IPS DF 4.7 (cell line): Measurements from ENCODE around the gene MAMSTR.
"Not testable (repeated sequence)": the region's sequence is repeated elsewhere in the genome, so short reads cannot be mapped to it uniquely, and the experiment has no call there.

Experiments
- DNase-seq: peaks from one replicate; pipeline ENCODE4 v3.0.0-alpha.2; 2013; ENCODE audit warnings: low spot score; ENCODE audit errors: extremely low read depth

The MAMSTR gene

GRCh38 chr19:48718711-48719231 lies 754 bp downstream of the MAMSTR start:
- DNase-seq = no peak

DNA sequence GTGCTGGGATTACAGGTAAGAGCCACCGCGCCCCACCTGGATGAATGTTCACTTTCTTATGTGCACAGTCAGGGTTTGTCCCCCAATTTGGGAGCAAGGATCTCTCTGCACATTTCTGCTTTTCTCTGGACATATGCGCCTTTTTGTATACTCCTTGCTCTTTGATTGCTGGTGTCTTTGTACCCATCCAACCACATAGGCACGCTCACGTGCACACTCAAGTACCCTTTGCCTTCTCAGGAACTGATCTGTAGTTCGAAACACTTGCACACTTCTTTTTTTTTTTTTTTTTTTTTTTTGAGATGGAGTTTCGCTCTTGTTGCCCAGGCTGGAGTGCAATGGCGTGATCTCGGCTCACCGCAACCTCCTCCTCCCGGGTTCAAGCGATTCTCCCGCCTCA lies 1.4 kb downstream of the MAMSTR start:
- DNase-seq = not testable (repeated sequence)

DNA sequence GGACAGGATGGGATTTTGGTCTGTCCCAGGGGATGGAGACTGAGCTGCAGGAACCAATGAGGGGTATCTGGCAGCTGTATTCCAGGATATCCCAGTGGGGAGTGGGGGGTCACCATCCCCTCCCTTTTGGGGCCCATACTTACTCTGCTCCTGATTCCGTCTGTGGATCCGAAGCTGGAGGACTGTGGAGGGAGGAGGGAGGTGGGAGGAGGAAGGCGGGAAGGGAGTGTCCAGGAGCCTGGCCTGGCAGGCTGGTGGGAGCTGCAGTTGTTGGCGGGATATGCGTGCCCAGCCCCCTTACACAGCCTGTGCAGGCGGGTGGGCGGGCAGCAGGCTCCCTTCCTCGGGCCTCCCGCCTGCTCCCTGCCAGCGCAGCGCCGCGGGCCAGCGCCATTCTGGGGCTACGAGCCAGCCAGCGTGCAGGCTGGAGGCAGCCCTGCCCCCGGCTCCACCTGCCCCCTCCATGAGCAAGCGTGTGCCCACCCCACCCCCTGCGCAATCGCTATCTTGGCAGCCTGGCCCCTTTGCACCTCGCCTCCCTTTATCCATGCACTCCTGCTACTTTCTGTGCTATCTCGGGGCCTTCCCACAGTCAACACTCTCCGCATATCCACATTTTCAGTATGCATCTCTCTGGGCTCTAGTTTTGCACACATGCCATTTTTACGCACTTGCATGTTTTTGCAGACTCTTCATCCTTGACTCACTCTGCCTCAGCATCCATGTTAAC lies 2.8 kb downstream of the MAMSTR start:
- no peak for DNase-seq

- no peak for DNase-seq
Observed at GRCh38 chr19:48715681-48716171, 3.8 kb downstream of the MAMSTR start.

DNA sequence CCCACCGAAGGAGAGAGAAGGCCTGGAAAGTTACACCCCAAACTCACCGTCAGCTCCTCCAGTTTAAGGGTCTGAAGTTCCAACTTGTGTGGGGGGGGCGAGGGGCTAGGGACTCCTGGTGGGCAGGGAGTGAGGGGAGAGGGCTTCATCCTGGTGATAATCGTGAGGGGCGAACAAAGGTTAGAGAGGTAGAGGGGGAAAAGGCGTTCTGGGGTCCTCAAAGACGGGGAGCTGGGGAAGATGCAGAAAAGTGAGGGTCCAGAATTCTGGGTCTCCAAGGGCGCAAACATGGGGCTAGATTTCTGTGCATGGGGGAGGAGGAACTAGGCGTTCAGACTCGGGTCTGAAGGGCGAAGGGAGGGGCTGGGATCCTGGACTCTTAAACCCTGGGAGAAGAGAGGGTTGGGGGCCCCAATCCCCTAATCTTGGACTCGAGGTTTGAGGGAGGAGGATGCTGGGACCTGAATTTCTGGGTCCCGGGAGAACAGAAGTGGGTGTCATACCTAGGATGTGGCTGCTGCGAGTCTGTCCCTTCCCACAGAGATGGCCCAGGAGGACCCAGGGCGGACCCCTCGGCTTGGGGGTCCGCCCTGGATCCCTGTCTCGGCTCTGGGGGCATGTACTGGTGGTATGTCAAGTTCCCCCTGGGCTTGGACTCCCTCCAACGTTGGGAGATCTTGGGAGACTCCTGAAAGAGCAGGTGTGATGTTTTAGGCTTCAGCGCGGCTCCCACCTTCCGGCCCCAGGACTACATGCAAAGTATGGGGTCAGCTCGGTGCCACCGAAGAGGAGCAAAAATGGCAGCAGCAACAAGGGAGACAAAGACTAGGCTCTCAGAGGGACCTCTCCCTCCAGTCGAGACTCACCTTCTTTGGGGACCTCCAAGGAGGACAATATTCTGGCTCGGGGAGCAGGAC lies 4.5 kb downstream of the MAMSTR start:
- no peak for DNase-seq

- DNase-seq = peak; percentile 90
Observed at GRCh38 chr19:48713864-48714755, 5.4 kb downstream of the MAMSTR start.

DNA sequence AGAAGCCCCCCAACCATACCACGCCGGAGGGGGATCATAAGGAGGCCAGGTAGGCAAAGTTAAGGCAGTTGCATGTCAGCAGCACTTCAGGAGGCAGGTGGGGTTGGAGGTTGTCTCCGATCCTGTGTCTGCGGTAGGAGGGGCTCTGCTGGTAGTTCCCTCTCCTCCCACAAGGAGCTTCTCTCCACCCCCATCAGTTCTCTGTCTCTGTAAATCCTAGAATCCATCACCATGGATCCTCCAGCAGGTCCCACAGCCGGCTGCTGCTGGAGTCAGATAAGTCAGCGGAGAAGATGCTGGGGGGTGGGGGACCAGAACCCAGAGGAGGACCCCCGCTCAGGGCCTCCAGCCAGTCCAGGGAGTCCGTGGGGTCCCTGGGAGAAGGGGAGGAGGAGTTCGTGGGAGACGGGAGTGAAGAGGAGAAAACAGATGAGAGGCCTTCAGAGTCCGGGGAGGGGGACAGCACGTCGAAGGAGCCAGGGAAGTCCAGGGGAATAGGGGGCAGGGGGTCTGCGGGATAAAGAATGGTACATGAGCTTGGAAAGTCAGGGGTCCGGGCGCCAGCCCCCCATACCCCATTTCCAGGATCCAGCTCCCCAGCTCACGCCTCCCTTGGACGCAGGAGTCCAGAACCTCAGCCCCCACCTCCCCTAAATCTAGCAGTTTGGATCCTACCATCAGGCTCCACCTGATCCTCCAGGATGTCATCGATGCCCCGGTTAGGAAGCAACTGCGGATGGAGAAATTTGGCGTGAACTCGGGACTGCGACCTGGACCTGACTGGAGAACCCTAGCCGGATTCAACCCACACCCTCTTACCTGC lies 6.3 kb downstream of the MAMSTR start:
- DNase-seq = no peak

DNA sequence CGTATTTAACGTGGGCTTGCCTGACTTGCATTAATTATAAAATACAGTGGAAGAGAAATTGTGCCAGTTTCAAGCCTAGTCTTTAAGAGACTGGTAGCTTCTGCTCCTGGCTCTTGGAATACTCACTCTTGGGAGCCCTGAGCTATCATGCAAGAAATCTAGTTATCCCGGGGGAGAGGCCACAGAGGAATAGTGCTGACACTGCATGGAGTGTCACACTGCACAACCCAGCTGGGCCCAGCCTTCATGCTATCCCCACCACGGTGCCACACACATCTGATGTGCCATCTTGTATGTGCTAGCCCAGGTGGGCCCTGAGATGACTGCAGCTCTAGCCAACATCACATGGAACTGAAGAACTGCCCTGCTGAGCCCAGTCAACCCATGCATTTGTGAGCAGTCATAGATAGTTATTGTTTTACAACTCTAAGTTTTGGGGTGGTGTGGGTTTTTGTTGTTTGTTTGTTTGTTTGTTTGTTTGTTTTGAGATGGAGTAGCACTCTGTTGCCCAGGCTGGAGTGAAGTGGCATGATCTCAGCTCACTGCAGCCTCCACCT lies 8.3 kb downstream of the MAMSTR start:
- DNase-seq = no peak

DNA sequence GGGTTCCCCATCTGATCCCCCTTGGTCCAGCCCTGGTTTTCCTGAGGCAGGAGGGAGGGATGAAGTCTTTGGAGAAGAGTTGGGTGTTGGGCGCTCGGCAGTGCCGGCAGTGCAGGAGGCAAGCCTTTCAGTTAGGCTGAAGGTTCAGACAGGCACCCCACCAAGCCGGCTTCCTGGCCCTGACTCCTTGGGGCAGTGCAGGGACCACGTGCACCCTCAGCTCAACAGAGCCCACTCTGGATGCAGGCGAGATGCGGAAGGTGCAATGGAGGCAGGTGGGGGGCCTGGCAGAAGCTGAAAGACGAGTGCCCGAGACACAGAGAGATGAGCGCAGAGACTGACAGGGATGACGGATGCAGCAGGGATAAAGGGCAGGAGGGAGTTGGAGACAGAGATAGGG lies 11.1 kb downstream of the MAMSTR start:
- no peak for DNase-seq

DNA sequence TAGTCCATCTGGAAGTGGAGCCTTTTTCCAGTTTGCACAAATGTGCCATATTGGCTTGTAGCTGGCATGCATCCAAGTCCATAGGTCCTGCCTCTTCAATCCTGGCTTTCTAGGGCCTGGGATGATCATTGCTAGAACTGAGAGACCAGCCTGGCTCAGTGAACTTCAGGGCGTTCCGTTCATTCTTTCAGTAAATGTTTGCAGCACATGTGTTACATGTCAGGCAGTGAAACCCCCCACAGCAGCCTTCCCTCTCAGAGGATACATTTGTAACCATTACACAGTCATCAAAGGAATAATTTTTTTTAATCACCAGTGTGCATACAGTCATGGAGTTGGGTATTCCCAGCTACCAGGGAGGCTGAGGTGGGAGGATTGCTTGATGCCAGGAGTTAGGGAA lies 14.1 kb downstream of the MAMSTR start:
- DNase-seq = no peak

- DNase-seq = no peak
Observed at GRCh38 chr19:48703316-48703715, 16.2 kb downstream of the MAMSTR start.

GRCh38 chr19:48702701-48703100 lies 16.8 kb downstream of the MAMSTR start:
- DNase-seq = no peak

- DNase-seq = no peak
Observed at GRCh38 chr19:48698046-48698445, 21.5 kb downstream of the MAMSTR start.

- DNase-seq = no peak
Observed at GRCh38 chr19:48696353-48697010, 23.0 kb downstream of the MAMSTR start.

- DNase-seq = no peak
Observed at GRCh38 chr19:48695743-48696352, 23.7 kb downstream of the MAMSTR start, which contains the start of gene FUT2. TSS of gene FUT2 (plus strand) at chr19:48695971. CDS start at chr19:48702957, 6,986 bp downstream.

DNA sequence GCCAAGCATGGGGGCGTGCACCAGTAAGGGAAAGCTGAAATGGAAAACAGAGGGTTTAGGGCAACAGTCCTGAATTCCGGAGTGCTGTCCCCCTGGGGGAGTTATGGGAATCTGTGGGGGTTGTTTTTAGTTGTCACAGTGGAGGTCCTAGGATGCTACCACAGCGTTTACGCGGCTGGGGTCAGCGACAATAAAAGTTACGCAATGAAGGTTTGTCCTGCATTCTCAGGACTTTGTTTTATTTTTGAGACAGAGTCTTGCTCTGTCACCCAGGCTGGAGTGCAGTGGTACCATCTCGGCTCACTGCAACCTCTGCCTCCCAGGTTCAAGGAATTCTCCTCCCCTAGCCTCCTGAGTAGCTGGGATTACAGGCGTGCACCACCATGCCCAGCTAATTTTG lies 25.9 kb downstream of the MAMSTR start:
- not testable (repeated sequence) for DNase-seq

- no peak for DNase-seq
Observed at GRCh38 chr19:48689449-48689848, 30.1 kb downstream of the MAMSTR start.

DNA sequence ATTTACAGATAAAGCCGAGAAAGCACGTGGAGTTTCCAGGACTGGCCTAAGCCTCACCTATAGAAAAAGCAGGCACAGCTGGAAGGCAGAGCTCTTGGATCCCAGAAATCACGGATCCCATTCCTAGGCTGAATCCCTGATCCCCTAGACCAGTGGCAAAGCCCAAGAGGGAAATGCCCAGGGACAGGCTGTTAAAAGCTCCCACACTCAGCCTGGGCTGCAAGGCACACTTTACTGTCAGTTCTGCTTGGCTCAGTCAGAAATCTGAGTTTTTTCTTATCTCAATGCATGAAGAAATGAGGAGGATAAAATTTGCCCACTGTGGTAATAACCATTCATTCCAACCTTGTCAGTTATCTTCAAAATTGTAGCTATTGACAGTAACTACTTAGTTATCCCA lies 31.7 kb downstream of the MAMSTR start:
- DNase-seq = no peak

DNA sequence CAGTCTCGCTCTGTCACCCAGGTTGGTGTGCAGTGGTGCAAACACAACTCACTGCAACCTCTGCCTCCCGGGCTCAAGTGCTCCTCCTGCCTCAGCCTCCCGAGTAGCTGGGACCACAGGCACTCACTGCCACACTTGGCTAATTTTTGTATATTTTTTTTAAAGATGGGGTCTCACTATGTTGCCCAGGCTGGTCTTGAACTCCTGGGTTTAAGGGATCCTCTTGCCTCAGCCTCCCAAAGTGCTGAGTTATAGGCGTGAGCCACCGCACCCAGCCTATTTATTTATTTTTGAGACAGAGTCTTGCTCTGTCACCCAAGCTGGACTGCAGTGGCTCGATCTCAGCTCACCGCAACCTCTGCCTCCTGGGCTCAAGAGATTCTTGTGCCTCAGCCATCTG lies 32.9 kb downstream of the MAMSTR start:
- not testable (repeated sequence) for DNase-seq
